KG1 (cell line): ENCODE measurements around the gene LDLRAD4.

Experiments
- DNase-seq: peaks from one replicate; lab custom pipeline; 2025; lab: John Stamatoyannopoulos, UW

Gene LDLRAD4

DNA sequence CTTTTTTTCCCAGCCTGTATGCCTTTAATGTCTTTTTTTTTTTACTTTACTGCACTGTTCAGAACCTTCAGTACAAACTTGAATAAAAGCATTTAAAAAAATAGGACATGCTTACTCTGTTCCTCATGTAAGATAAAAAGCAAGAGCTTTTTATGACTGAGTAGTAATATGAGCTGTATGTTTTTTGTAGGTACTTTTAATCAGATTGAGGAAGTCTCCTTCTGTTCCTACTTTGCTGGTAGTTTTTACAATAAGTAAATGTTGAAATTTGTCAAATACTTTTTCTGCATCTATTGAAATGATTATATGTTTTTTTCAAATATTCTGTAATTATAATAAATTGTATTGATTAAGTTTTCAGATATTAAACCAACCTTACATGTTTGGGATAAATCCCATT, 318.0 kb downstream of the LDLRAD4 start:
- DNase-seq = no peak

GRCh38 chr18:13537022-13537780, 318.6 kb downstream of the LDLRAD4 start:
- no peak for DNase-seq

DNA sequence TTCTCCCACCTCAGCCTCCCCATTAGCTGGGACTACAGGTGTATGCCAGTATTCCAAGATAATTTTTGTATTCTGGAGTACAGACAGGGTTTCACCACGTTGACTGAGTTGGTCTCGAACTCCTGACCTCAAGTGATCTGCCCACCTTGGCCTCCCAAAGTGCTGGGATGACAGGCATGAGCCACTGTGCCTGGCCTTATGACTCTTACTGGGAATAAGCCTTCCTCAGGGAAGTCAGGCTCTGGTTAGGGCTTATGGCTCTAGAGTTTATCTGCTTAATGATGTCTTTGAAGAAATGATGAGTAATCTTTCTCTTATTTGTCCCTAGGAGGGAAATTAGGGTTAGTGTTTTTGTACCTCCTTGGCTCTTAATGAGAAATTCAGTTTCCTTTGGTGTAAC, 320.1 kb downstream of the LDLRAD4 start:
- DNase-seq = no peak

- DNase-seq = no peak
Measured at GRCh38 chr18:13539050-13539449, 320.5 kb downstream of the LDLRAD4 start.

GRCh38 chr18:13539843-13540476, 321.4 kb downstream of the LDLRAD4 start:
- no peak for DNase-seq

DNA sequence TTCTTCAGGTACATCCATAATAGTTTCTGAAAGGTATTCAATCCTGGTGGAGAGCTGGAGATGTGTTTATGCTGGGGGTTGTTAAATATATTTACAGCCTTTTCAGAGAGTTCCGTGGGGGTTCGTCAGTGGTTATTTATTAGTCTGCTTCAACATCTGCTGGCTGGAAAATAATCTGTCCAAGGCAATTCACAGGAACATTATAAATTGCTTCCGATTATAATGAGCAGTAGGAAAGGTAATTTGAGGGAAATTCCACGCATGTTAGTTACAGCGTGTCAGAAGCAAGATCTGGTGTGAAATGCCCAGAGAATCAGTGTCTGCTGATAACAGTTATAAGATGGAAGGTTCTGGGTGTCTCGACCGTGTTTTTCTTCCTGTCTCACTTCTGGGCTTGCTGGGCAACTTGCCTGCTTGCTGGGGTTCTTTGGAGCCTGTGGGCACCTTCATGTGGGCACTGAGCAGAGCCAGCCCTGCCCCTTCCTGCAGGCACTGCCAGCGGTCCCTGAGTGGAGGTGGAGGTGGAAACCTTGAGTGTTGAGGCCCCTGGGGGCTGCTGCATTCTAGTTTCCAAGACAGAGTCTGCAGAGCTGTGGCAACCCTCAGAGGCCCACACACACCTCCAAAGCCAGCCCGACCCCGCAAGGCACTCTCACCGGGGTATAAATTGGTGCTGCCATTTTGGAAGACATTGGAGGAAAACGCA, 322.1 kb downstream of the LDLRAD4 start:
- no peak for DNase-seq

DNA sequence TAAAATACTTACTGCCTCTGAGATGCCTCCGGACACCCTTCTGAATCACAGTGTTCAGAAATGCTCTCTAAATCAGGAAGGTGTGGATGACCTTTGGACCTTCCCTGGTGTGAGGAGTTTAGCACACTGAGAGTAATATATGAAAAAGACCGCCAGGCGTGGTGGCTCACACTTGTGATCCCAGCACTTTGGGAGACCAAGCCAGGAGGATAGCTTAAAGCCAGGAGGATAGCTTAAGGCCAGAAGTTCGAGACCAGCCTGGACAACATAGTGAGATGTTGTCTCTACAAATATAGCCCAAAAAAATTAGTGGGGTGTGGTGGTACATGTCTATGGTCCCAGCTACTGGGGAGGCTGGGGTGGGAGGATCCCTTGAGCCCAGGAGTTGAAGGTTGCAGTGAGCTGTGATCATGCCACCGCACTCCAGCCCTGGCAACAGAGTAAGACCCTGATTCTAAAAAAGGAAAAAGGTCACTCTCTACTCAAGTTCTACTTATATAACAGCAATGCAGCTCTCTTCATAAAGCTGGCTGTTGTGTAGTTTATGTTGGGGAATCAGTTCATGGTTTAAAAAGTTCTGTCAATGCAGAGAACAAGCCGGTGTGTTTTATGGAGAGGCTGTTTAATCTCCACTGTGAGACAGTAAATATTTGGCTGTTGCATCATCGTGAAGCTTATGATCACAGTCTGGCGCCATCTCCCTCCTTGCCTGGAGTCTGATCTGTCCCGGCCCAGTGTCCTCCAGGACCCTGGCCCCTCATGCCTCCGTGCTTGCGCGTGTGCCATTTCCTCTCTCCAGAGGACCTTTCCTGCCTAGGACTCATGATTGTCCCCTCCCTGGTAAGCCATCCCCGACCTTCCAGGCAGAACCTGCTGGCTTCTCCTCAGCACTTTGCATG, 323.3 kb downstream of the LDLRAD4 start:
- DNase-seq = no peak

- DNase-seq = no peak
Measured at GRCh38 chr18:13542520-13542847, 323.9 kb downstream of the LDLRAD4 start.

GRCh38 chr18:13543144-13543543, 324.6 kb downstream of the LDLRAD4 start:
- no peak for DNase-seq

DNA sequence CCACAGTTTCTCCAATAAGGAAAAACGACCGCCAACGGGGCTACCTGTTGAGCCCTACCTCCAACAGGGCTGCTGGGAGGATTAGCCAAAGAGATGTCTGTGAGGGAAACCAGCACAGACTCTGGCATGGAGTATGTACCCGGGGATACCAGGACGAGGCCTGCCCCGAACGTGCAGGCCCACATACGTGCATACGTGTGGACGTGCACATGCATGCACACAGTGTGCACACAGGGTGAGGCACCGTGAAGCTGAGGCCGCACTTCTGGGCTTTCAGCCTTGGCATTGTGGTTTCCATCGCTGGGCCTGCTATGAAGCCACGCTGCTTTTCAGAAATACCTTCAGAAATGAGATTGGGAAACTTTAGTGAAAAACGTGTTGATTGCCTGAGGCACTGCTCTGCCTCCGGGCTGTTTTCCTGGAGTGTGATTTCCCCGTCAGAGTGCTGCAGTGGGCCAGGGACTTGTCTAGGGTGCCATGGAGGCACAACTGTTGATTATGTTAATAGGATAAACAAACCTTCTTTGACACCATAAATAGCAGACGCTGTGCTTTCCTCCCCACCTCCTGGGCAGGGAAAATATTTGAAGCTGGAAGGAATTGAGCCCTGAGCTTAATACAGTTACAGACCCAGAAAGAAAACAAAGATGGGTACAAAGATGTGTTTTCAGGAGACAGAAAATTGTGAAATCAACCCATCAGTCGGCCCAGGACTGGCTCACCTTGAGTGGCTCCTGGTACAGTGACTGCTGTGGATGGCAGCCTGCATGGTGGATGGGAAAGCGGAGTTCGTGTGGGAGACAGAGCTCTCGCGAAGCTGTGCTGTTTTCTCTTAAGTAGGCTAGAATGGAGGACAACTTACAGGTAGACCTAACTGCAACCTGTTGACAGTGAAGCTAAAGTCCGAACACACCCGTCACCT, 325.5 kb downstream of the LDLRAD4 start:
- DNase-seq = no peak

GRCh38 chr18:13544953-13545352, 326.4 kb downstream of the LDLRAD4 start:
- no peak for DNase-seq

GRCh38 chr18:13545514-13545913, 327.0 kb downstream of the LDLRAD4 start:
- no peak for DNase-seq

DNA sequence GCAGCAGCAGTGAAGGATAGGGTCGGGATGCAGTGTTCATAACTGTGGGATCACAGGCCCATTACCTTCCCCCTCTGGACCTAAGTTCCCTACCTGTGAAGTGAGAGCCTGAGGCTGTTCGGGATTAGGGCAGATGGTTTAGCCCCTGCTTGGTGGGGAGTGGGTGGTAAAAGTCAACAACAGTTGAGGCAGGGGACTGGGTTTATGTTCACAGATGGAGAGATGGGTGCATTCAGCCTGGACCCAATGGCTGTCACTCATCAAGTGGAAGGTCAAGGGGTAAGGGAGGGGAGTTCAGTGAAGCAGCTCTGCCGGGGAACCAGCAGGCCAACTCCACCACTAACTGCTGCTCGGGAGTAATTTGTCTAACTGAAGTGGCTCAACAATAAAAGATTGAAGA, 327.4 kb downstream of the LDLRAD4 start:
- no peak for DNase-seq

DNA sequence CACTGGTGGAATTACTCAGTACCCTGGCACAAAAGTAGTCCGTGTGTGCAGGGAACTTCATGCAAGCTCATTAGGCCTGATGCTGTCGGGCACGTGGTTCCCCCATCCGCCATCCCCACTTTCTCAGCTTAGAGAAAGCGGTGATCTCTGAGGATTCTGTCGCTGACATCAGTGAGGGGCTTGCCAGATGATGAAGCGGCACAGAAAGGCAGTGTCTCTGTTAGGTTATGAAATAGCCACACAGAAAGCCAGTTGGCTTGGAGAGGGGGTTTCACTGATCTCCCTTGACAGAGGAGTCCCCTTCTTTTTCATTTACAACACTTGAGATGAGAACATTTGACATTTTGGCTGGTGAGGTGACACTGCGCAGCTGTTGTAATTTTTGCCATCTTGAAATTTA, 328.1 kb downstream of the LDLRAD4 start:
- DNase-seq = no peak

DNA sequence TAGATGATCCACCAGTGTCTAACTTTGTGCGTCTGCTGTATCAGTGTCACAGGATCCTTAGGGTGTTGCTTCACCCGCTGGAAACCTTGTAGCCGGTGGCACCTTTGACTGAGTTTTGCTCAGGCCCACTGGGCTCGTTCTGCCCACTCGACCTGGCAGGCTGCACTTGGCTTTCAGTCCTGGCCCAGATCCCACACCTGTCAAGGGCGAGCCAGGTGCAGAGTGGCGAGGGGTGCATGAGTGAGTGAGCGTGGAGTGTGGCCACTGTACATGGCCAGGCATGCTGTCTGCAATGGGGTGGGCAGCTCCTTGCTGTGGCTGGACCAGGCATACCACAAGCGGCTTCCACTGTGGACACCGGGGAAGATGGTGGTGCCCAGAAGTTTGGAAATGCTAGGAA, 328.8 kb downstream of the LDLRAD4 start:
- no peak for DNase-seq

GRCh38 chr18:13548106-13548819, 329.7 kb downstream of the LDLRAD4 start:
- DNase-seq = no peak

DNA sequence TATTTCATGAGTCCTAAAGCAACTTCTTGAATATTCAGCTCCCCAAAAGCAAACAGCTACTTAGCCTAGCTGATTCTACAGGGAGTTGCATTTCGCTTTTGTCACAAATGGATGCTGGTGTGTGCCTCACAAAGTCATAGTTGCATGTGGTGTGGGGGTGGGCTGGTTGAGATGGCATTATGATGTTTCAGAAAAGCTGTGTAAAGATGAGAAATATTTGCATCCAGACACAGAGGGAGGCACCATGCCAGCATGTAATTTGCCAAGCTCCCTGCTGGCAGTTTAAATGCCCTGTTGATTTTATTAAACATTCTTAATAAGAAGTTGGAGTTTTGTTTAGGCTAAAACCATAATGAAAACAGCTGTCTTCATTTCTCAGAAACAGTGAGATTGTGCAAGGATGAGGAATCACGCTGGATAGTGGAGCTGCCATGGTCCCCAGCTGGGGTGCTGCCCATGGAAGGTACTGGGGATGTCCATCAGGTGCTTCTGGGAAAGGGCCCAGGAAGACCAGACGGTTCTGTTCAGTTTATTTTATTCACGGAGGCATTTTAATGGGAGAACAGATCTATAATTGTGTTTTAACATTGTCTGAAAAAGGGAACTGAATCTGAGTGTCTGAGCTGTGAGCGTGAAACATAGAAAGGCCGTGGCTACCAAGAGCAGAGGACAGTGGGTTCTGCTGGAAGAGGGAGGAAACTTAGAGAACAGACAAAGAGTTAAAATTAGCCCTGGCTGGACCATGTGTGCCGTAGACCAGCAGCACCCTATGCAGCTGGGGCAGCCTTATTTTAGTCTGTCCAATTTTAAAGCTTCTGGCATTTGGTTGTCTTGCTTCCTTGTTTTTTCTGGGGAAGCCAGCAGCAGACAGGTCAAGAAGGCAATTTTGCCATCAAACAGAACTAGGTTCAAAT, 330.7 kb downstream of the LDLRAD4 start:
- DNase-seq = no peak

DNA sequence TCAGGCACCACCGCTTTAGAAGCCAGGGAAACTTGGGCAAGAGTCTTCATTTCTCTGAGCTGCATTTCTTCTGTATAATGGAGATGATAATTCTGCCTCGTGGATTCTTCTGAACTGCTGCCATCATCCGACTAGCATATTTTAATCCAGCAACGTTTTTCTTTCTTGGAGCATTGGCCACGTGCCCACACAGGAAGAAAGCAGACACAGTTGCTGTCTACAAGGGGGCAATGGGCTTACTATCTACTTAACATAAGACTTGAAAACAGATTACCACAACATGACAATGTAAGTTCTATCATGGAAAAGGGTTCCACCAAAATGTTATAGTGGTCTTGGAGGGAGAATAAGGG, 331.3 kb downstream of the LDLRAD4 start:
- DNase-seq = no peak
